Activated CD4-positive, alpha-beta T cell treated with anti-CD3 and anti-CD28 coated beads, Interleukin-2, amount 50 U/mL, for 48 hours (primary cell): ENCODE data around the gene PARP3.
A peak's percentile ranks its signal among the peaks of the same experiment; 100 is the strongest.

Source experiments
- DNase-seq, 2 experiments: peaks; one replicate each; pipeline ENCODE4 v3.0.0-alpha.2; 2020

Gene PARP3

DNA sequence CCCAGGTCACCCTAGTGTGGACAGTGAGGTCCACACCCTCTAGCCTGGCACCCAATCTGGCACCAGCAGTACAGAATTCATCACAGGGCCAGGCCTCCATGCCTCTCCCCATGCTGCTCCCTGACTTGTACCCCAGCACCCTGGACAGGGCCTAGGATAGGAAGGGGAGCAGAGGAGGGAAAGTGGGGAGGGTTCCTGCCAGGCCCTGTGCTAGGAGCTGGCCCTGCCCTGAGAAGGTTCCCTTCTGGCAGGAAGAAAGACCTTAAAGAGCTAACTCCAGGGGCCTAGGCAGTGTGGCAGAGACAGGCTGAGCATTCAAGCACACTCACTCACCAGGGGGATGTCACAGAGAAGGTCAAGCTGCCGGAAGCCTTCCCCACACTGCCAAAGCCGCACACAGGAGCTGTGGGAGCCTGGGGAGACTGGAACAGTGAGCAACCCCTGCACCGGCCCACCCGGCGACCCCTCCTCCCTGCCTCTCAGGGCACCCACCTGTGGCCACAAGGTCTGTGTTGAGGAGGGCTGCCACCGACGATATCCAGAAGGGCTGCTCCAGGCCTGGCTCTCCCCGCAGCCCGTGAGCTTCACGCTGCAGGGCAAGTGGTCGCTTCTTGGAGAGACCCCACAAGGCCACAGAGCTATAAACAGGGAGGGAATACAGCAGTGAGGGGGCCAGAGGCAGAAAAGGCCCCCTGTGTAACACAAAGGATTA, 7.9 kb upstream of the PARP3 start:
- DNase-seq, result no peak

DNA sequence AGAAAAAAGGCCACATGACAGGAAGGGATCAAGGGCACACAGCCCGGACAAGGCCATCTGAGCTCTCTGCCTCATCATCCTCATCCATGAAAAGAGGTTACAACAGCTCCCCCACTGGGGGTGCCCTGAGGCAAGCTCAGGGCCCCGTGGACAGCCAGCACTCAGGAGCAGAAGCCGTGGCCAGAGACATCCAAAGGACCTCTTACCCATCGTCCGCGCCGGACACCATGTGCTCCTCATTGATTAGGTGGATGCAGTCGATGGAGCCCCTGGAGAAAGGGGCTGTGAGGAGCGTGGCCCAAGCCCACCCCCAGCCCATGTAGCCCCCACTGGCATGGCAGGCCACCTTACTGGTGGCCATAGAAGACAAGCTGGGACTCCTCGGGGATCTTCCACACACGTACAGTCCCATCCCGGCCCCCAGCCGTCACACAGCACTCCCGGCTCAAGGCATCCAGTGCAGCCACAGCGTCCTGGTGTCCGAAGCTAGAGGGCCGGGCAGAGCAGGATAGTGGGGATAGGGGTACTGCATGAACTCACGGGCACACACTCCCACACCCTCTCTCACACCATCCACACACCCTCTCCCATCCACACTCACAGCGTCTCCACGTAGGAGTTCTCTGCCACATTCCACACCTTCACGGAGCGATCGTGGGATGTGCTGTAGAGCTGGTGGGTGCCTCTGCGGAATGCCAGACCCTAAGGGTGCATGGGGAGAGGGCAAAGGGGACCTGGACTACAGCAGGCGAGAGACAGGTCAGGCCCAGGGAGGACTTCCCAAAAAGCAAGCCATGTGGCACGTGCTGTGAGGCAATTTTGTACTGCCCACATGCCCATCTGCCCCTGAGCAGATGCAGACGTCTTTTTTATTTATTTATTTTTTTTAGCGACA, 6.9 kb upstream of the PARP3 start:
- no peak for DNase-seq

DNA sequence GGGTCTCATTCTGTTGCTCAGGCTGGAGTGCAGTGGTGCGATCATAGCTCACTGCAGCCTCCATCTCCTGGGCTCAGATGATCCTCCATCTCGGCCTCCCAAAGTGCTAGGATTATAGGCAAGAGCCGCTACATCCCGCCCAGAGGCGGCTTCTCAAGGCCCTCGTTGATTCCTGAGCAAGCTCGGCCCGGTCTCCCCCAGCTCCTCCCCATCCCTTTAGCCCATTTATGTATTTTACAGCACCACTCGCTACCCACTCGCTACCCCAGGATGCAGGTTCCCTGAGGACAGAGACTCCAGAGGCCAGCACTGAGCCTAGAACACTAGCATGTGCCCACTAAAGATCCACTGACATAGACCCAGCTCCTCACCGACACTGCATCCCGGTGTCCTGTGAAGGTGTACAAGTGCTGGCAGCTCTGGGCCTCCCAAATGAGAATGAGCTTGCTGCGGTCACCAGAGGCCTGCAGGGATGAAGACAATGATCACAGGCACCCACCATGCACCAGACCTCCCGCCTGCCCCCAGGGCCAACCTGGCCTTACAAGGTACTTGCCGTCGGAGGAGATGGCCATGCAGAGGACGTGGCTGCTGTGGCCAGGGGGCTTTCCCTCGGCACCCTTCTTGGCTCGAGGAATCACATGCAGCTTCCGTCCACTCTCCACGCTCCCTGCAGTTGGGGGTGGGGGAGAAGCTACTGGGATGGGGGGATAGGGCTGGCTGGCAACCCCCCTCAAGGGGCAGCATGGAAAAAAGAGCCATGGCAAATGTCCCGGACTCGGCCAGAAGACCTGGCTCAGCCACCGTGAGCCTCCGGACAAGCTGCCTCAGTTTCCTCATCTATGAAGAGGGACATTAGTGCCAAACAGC, 6.0 kb upstream of the PARP3 start:
- DNase-seq, result no peak

DNA sequence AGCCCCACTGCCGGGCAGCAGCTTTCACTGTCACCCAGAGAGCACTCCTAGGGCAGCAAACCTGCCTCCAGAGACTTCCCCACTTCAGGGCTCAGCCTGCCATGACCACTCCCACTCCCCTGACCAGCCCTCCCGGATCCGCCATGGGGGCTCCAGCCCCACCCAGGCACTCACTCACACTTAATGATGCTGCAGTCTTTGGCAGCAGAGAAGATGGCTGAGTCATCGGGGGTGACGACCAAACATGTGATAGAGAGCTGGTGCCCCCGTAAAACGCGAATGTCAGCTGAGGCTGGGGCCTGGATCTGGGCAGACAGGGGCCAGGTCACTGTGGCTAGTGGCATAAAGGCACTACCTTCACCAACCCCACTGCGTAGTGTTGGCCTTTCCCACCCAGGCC, 5.1 kb upstream of the PARP3 start:
- DNase-seq, result no peak

DNA sequence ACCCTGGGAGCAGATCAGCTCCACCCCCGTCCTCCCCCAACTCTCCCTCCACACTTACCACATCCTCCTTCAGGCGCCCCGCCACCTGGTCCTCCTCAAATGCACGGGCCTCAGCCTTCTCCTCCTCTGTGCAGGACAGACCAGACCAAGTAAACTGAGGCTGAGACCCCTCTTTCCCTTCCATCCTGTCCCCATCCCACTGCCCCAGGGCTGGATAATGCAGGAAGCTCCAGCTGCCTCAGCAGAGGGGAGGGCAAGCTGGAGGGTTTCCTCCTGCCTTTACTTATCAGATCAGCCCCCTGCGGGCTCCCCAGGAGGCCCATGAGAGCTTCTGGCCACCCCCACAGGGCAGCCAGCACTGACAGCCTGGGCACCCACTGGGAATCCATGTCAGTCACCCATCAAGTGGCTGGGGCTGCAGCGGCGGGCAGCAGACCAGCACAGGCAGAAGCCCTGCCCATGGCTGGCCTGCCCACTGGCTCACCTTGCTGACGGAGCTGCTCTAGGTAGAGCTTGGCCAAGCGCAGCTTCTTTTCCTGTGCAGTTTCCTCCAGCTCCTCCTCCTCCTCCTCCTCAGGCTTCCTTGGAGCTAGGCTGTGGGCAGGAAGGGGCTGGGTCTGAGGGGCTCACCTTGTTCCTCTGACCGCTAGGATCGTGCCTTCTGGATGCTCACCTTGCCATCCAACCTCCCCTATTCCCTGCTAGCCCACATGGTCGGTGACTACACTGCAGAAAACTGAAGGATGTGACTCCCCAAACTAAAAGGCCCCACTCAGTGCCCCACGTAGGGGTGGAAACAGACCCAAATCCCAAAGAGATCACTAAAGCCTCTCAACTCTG, 4.3 kb upstream of the PARP3 start:
- DNase-seq, result no peak

DNA sequence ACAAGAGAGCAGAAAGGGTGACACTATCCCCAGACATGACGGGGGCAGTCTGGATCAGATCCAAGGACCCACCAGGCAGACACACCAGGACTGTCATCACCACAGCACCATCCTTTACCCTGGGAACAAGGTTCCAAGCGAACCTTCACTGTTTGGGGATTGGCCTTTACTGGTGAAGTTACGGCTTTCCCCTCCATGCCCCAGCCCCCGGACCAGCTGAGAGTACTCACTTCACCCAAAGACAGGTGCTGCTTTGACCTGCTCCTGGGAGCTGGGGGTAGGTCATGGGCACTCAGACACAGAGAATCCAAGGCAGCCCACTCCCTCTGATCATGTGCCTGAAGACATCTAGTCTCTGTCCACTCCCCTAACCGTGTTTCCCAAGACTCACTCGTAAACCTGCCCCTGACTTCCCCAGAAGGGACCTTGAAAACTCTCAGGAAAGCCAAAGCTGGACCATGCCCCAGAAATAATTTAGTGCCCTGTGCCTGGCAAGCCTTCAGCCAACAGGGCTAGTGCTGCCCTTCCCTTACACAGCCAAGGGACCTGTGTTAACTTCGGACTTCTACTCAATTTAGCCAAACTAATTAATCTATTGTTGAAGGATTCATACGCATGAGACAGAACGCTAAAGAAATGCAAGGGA, 3.3 kb upstream of the PARP3 start:
- DNase-seq, result no peak

DNA sequence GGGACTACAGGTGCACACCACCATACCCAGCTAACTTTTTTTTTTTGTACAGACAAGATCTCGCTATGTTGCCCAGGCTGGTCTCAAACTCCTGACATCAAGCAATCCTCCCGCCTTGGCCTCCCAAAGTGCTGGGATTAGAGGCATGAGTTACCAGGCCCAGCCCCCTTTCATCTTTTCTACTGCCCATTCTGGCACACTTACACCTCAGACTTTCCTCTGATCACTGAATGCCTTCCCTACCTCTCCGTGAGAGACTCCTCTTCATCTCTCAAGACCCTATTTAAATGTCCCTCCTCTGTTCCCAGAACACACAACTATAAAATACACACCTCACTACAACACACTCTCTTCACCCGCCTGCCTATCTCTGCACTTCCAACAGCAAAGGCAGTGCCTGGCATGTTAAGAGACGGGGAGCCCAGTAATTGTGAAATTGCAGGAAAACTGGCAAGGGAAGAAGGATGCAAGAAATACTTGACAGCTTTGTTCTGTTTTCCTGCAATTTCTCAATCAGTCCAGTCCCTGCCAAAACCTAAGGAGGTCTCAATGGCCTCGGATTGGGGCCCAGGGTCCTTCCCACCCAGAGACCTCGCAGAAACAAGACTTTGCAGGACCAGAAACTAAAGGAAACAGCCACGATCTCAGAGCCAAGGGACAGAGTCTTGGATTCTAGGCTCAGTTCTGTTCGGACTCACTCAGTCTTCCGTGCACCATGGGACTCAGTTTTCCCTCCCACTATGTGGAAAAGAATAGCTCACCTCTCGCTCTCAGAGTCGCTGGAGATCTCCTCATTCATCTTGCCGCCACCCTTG, 1.3 kb upstream of the PARP3 start:
- DNase-seq, result no peak

DNA sequence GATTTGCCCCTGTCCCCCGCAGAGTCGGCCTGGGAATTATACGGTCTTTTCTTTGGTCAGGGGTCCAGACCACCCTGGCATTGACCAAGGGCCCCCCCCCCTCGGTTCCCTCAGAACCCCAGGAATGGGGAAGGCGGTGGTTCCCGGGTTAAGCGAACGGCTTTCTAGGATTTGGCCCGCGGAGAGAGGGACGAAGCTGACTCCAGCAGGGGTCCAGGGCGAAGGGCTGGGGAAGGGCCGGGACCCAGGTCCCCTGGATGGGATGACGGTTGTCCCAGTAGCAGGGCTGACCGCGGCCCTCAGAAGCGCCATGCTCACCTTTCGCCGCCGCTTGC, 733 bp upstream of the PARP3 start:
- DNase-seq, result no peak

DNA sequence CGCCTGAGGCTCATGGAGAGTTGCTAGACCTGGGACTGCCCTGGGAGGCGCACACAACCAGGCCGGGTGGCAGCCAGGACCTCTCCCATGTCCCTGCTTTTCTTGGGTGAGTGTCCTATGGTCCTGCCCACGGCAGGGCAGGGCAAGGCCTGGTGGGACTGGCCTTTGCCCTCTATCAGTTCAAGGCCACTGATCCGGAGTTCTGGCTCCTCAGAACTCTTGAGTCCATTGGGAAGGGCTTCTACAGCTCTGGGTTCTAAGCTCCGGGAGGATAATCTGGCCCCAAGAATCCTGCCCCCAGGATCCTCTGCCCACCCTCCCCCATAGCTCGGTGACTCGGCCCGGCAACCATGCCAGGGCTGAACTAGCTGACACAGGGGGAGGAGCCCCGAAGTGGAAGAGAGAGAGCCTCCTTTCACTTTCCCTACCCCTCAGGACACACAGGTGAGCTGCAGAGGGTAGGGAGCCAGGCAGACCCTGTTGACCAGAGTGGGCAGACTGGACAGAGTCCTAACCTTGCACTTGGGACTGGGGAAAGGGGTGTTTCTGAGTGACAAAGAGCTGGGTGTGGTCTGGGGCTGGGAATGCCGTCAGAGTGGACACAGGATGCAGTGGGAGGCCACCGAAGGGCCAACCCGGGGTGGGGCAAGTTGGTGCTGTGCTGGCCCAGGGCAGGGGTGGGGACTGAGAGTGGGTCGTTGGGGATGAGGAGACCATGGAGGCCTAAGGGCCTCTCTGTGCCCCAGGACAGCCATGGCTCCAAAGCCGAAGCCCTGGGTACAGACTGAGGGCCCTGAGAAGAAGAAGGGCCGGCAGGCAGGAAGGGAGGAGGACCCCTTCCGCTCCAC, 664 bp downstream of the PARP3 start:
- peak; percentile 62 to 71 for DNase-seq

DNA sequence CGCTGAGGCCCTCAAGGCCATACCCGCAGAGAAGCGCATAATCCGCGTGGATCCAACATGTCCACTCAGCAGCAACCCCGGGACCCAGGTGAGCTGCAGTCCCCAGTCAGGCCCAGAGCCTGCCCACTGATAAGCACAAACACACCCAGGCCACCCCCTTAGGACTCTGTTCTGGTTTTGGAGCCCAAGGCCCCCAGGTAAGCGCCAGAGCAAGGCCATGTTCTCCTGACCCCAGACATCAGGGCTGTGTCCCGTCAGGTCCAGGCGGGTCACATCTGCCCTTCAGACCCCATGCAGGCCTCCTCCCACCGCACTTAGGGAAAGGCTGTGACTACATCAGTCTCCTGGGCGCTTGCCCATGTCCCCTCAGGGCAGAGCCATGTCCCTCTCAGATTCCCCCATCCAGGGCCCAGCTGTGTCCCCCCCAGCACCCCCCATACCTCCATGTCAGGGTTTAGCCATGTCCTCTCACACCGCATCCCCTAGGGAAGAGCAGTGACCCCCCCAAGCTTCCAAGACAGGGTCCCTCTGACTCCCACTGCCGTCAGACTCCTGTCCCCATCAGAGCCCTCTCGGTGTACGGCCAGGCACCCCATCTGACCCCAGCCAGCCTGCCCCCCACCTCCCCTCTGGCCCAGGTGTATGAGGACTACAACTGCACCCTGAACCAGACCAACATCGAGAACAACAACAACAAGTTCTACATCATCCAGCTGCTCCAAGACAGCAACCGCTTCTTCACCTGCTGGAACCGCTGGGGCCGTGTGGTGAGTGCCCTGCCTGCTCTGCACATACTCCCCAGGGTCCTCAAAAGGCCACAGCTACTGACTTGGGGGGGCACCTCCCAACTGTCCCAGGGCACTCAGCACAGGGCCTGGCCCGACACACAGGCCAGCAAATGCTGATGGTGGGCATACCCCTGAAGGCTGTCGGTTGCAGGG, 1.6 kb downstream of the PARP3 start:
- DNase-seq, result no peak

DNA sequence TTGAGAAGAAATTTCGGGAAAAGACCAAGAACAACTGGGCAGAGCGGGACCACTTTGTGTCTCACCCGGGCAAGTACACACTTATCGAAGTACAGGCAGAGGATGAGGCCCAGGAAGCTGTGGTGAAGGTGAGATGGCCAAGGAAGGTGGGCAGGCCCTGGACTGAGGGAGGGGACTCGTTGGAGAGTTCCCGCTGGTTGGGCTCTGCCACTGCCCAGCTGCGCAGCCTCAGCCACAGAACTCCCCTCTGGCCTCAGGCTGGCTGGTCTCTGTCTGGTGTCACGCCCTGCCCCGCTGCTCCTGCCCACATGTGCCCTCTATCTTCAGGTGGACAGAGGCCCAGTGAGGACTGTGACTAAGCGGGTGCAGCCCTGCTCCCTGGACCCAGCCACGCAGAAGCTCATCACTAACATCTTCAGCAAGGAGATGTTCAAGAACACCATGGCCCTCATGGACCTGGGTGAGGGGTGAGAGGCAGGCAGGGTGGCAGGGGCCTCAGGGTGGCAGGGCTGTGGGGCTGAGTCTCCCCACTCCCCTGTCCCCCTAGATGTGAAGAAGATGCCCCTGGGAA, 2.4 kb downstream of the PARP3 start:
- DNase-seq, result no peak

DNA sequence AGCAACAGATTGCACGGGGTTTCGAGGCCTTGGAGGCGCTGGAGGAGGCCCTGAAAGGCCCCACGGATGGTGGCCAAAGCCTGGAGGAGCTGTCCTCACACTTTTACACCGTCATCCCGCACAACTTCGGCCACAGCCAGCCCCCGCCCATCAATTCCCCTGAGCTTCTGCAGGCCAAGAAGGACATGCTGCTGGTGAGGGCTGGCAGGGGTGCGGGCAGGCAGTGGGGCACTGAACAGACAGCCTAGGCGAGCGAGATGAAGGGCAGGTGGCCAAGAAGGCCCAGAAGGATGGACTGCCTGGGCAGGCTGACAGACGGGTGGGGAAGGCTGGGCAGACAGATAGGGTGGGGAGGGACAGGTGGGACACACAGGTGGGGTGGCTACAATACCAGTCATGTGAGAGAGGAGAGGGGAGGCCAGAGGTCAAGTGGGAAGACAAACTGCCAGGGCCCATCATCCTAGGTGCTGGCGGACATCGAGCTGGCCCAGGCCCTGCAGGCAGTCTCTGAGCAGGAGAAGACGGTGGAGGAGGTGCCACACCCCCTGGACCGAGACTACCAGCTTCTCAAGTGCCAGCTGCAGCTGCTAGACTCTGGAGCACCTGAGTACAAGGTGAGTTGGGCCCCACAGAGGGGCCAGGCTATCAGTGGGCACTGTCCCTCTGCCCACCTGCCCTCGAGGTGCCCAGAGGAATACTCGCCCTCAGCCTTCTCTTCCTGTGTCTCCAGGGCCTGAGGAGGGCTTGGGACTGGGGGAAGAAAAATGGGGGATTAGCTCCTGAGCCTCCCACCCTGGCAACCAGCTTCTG, 3.1 kb downstream of the PARP3 start:
- no peak for DNase-seq

DNA sequence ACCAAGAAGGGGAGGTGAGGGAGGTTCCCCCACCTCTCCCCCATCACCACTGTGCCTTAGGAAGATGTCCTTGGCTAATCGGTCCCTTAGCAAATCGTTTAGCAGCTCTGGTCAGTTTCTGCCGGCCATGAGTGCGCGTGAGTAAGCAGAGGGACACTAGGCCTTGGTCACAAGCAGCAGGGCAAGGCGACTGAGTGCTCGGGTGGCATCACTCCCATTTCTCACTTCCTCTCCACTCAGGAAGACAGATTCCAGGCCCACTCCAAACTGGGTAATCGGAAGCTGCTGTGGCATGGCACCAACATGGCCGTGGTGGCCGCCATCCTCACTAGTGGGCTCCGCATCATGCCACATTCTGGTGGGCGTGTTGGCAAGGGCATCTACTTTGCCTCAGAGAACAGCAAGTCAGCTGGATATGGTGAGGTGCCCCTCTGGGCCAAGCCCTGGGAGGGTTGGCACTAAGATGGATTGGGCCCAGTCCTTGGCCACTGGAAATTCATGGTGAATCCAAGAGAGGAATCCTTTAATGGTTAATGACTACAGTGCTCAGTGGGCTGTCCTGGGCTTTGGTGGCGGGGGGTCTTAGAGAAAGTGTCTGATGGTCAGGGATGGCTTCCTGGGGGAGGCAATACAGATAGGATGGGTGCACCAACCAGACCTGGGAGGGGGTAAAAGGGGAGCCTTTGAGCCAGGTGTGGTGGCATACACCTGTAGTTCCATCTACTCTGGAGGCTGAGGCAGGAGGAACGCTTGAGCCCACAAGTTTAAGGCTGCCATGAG, 4.0 kb downstream of the PARP3 start:
- no peak for DNase-seq

DNA sequence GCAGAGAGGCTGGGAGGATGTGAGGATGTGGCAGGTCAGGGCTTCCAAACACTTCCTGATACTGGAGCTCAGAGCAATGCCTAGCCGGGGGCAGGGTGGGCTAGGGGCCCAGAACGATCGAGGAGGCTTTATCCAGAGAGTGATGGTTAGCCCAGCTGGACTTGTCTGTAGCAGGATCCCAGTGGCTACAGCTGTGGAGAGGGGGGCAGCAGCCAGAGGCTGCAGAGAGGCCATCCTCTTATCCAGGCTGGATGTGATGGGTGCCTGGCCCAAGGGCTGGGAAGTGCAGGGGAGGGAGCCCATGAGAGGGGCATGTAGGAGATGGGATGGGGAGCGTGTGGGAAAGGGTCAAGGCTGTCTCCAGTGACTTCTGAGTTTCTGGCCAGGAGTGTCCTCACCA, 4.6 kb downstream of the PARP3 start:
- DNase-seq, result no peak

DNA sequence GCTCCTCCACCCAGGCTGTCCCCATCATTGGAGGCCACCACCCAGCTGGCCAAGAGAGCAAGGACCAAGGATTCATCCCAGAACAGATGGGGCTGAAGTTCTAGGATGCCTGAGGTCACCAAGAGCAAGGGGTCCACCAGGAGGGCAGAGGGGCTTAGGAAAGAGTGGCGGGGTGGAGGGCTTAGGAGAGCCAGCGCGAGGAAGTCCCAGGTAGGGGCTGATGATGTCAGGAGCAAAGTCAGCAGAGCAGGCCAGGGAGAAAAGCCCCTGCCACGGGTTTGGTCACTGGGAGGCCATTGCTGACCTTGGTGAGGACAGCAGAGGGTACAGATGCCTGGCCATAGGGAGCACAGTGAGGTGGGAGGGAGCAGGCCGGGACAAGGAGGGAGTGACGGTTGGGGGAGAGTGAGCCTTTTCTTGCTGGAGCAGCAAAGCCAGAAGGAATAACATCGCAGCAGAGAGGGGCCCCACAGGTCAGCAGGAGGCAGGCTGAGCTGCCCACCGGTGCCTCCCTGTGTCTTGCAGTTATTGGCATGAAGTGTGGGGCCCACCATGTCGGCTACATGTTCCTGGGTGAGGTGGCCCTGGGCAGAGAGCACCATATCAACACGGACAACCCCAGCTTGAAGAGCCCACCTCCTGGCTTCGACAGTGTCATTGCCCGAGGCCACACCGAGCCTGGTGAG, 5.2 kb downstream of the PARP3 start:
- no peak for DNase-seq

DNA sequence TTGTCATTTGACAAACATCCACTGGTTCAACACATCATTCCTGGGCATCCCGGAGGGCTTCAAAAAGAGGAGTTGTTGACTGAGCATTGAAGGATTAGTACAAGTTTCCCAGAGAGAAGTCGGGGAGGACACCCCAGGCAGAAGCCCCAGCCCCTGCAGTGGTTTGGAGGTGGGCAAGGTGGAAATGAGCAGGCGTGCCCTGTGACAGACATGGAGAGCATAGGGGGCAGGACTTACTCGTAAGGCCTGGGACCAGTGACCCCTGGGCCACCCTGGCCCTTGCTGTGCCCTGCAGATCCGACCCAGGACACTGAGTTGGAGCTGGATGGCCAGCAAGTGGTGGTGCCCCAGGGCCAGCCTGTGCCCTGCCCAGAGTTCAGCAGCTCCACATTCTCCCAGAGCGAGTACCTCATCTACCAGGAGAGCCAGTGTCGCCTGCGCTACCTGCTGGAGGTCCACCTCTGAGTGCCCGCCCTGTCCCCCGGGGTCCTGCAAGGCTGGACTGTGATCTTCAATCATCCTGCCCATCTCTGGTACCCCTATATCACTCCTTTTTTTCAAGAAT, 5.9 kb downstream of the PARP3 start:
- no peak for DNase-seq
